Measurements from ENCODE around the gene OR6B1.

- TF ChIP-seq, protein P1, sequence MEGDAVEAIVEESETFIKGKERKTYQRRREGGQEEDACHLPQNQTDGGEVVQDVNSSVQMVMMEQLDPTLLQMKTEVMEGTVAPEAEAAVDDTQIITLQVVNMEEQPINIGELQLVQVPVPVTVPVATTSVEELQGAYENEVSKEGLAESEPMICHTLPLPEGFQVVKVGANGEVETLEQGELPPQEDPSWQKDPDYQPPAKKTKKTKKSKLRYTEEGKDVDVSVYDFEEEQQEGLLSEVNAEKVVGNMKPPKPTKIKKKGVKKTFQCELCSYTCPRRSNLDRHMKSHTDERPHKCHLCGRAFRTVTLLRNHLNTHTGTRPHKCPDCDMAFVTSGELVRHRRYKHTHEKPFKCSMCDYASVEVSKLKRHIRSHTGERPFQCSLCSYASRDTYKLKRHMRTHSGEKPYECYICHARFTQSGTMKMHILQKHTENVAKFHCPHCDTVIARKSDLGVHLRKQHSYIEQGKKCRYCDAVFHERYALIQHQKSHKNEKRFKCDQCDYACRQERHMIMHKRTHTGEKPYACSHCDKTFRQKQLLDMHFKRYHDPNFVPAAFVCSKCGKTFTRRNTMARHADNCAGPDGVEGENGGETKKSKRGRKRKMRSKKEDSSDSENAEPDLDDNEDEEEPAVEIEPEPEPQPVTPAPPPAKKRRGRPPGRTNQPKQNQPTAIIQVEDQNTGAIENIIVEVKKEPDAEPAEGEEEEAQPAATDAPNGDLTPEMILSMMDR (IDR thresholded peaks at IDR 0.05; ENCODE audit: poor library complexity, severe bottlenecking), result no peak
- no peak for TF ChIP-seq RAD21 (conservative IDR thresholded peaks at IDR 0.05)
- TF ChIP-seq POLR2AphosphoS5 (IDR thresholded peaks at IDR 0.05), result no peak
- TF ChIP-seq EZH2 (IDR thresholded peaks at IDR 0.05; ENCODE audit: borderline replicate concordance, insufficient read depth, low read length, poor library complexity, severe bottlenecking), result no peak
- TF ChIP-seq SMC3 (conservative IDR thresholded peaks at IDR 0.05; ENCODE audit: poor library complexity), result no peak
- TF ChIP-seq EP300 (conservative IDR thresholded peaks at IDR 0.05; ENCODE audit: poor library complexity, severe bottlenecking), result no peak
- TF ChIP-seq TAF1 (IDR thresholded peaks at IDR 0.05; ENCODE audit: low read depth), result no peak
- TF ChIP-seq MXI1 (conservative IDR thresholded peaks at IDR 0.05; ENCODE audit: poor library complexity, severe bottlenecking), result no peak
These were observed 6.0 kb downstream of the OR6B1 start for GRCh38 chr7:144006029-144006691.

Data from neural cell (in vitro differentiated cells).